Caco-2 (cell line): ENCODE data around the gene ERICH6B. TPM values are rescaled to one million over a fixed set of nuclear protein-coding genes. Genes with fewer than 3 reads are reported as not detected.

ENCODE experiments used
- BruUV-seq: library from RNA; stranded (reverse); fragments of 400-500 nt; replicated peaks from 2 replicates; lab custom pipeline; 2021; lab: Mats Ljungman, UMichigan
- CTCF ChIA-PET: fragments of 300-600 bp; sonication (Branson Sonifier 250); formaldehyde crosslinking; loops from one replicate; lab custom pipeline; 2022; ENCODE audit warnings: antibody characterized with exemption; lab: Charles Lee
- POLR2A ChIA-PET: fragments of 300-600 bp; sonication (Branson Sonifier 250); formaldehyde crosslinking; loops from one replicate; lab custom pipeline; 2022; ENCODE audit warnings: antibody characterized with exemption; lab: Charles Lee
- DNase-seq, 2 experiments: peaks; one replicate each; pipeline versions ENCODE4 v3.0.0 to v3.0.0-alpha.2; 2020 to 2022
- H3K27me3 ChIP-seq: replicated peaks from 2 replicates; pipeline ENCODE4 v1.6.0; 2011; ENCODE audit warnings: low read length; ENCODE audit not compliant: control insufficient read depth, insufficient read depth
- H3K36me3 ChIP-seq: 2 replicates; pipeline ENCODE4 v1.5.1; 2011; ENCODE audit warnings: low read length; ENCODE audit not compliant: control insufficient read depth, insufficient read depth
- H3K4me1 ChIP-seq: fragments of 250-450 bp; sonication (Bioruptor Pico); 2 replicates; pipeline ENCODE4 v1.5.1; 2020; ENCODE audit warnings: mild to moderate bottlenecking
- H3K4me3 ChIP-seq: 2 replicates; pipeline ENCODE4 v1.5.1; 2011; ENCODE audit warnings: low read depth, mild to moderate bottlenecking, control low read depth, low read length
- H3K9me3 ChIP-seq: fragments of 250-450 bp; sonication (Bioruptor Pico); 2 replicates; pipeline ENCODE4 v1.5.1; 2020; ENCODE audit warnings: mild to moderate bottlenecking, moderate library complexity
- H3K27ac Mint-ChIP-seq: one replicate; pipeline ENCODE4 v1.8.0; 2022; ENCODE audit warnings: mixed read lengths; ENCODE audit not compliant: unreplicated experiment
- H3K27me3 Mint-ChIP-seq: one replicate; pipeline ENCODE4 v1.8.0; 2022; ENCODE audit warnings: mixed read lengths; ENCODE audit not compliant: insufficient read depth, unreplicated experiment
- H3K36me3 Mint-ChIP-seq: one replicate; pipeline ENCODE4 v1.8.0; 2022; ENCODE audit warnings: mild to moderate bottlenecking, mixed read lengths; ENCODE audit not compliant: insufficient read depth, unreplicated experiment
- H3K4me1 Mint-ChIP-seq: one replicate; pipeline ENCODE4 v1.8.0; 2022; ENCODE audit warnings: low read depth, mixed read lengths; ENCODE audit not compliant: unreplicated experiment
- H3K4me3 Mint-ChIP-seq: one replicate; pipeline ENCODE4 v1.8.0; 2022; ENCODE audit warnings: mild to moderate bottlenecking, moderate library complexity, mixed read lengths; ENCODE audit not compliant: unreplicated experiment
- H3K9me3 Mint-ChIP-seq: one replicate; pipeline ENCODE4 v1.8.0; 2022; ENCODE audit warnings: mixed read lengths; ENCODE audit not compliant: unreplicated experiment
- intact Hi-C: fragments of 100-400 bp; cut with micrococcal nuclease; formaldehyde crosslinking; loops from one replicate; pipeline ENCODE4 v1.10.0; 2022; ENCODE audit not compliant: unreplicated experiment
- total RNA-seq: library from RNA; stranded (reverse); gene quantifications from 2 replicates; pipeline ENCODE4 v1.2.3, GENCODE V29; 2022
- TF ChIP-seq, protein P1 (sequence below), 2 experiments: fragments of 200-600 bp in 1 of 2; IDR thresholded peaks; 1 replicate in 1 of 2; 2 replicates in 1 of 2; pipeline versions ENCODE4 v1.5.1 to v1.8.0; 2011 to 2022; ENCODE audit warnings: antibody characterized with exemption in 1 of 2, control low read depth in 1 of 2, inconsistent platforms in 1 of 2, low read depth in 1 of 2, low read length in 1 of 2, mild to moderate bottlenecking in 1 of 2, moderate library complexity in 1 of 2; ENCODE audit not compliant: insufficient read depth in 1 of 2, severe bottlenecking in 1 of 2, unreplicated experiment in 1 of 2

ERICH6B gene
- total RNA-seq, 1 experiment from 2014 or later, result not detected

DNA sequence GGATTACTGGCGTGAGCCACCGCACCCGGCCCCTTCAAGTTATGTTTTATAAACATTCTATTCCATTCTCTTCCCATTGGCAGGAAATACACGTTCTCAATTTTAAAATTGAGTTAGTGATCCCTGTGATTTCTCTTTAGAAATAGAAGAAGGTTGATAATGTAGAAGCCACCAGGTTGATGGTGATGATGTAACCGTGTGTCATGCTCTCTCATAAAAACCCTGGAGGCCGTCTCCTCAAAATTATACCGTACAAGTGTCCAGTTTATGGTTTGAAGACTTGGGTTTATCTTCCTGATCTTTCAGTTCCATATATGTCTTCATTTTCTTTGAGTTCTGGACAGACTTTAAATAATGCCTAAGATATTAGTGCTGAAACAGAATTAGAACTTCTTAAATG is 118.6 kb downstream of the ERICH6B start:
- H3K27me3 ChIP-seq, result no peaks in the 10 kb centered on the region
- POLR2A ChIA-PET, result no interaction called here
- Mint-ChIP-seq H3K27ac (no peak overlapping the region), H3K9me3 (no peaks in the 10 kb centered on the region), H3K27me3 (no peaks in the 10 kb centered on the region), H3K4me3 (no peak overlapping the region), H3K4me1 (no peaks in the 10 kb centered on the region), H3K36me3 (peaks cover 64% of the 10 kb centered on the region)
- peaks cover 2% of the 10 kb centered on the region for H3K36me3 ChIP-seq
- no peaks in the 10 kb centered on the region for H3K4me1 ChIP-seq
- no peaks in the 10 kb centered on the region for H3K9me3 ChIP-seq
- CTCF ChIA-PET, result no interaction called here
- H3K4me3 ChIP-seq, result no peak overlapping the region
- no TSS peak for BruUV-seq
- TF ChIP-seq, protein P1, sequence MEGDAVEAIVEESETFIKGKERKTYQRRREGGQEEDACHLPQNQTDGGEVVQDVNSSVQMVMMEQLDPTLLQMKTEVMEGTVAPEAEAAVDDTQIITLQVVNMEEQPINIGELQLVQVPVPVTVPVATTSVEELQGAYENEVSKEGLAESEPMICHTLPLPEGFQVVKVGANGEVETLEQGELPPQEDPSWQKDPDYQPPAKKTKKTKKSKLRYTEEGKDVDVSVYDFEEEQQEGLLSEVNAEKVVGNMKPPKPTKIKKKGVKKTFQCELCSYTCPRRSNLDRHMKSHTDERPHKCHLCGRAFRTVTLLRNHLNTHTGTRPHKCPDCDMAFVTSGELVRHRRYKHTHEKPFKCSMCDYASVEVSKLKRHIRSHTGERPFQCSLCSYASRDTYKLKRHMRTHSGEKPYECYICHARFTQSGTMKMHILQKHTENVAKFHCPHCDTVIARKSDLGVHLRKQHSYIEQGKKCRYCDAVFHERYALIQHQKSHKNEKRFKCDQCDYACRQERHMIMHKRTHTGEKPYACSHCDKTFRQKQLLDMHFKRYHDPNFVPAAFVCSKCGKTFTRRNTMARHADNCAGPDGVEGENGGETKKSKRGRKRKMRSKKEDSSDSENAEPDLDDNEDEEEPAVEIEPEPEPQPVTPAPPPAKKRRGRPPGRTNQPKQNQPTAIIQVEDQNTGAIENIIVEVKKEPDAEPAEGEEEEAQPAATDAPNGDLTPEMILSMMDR (IDR thresholded peaks at IDR 0.05; ENCODE audit: insufficient read depth in 1 of 2, low read depth in 1 of 2, low read length in 1 of 2, severe bottlenecking in 1 of 2, unreplicated experiment in 1 of 2), result no peak
- DNase-seq, result no peak
- intact Hi-C loops, result no loop called here

DNA sequence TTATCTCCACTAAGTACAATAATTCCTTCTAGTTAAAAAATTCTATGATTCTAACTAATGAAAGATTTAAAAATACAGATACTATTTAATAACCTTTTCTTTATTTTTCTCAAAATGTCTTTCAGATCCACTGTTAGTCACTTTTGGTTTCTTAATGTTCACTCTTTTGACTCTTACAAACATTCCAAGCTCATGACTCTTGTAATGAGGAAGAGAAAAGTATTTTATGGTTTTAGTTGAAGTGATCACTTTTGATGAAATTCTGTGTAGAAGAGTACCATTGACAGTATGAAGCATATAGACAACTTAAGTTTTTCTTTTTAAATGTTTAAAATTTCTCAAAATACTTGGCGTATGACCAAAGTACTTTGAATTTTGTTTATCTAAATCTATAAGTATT is 123.0 kb downstream of the ERICH6B start:
- BruUV-seq, result no TSS peak
- Mint-ChIP-seq H3K36me3 (peaks cover 41% of the 10 kb centered on the region), H3K9me3 (no peaks in the 10 kb centered on the region), H3K4me3 (no peak overlapping the region), H3K27ac (no peak overlapping the region), H3K27me3 (no peaks in the 10 kb centered on the region), H3K4me1 (no peaks in the 10 kb centered on the region)
- no peak for DNase-seq
- TF ChIP-seq, protein P1 (IDR thresholded peaks at IDR 0.05; ENCODE audit: insufficient read depth in 1 of 2, low read depth in 1 of 2, low read length in 1 of 2, severe bottlenecking in 1 of 2, unreplicated experiment in 1 of 2), result no peak
- H3K4me3 ChIP-seq, result no peak overlapping the region
- intact Hi-C loops, result no loop called here
- H3K9me3 ChIP-seq, result no peaks in the 10 kb centered on the region
- ChIA-PET POLR2A (no interaction called here), CTCF (no interaction called here)
- H3K4me1 ChIP-seq, result no peaks in the 10 kb centered on the region
- H3K36me3 ChIP-seq, result peaks cover under 1% of the 10 kb centered on the region
- H3K27me3 ChIP-seq, result no peaks in the 10 kb centered on the region

Other genes starting within 250 kb of the ERICH6B start
- gene SLC25A30, start 197.4 kb downstream of the ERICH6B start, total RNA-seq, result 12.2 and 16.5 TPM in 2 replicates
- 31.1 and 35.8 TPM in 2 replicates for gene COG3, start 150.8 kb downstream of the ERICH6B start, total RNA-seq
- 0.67 and 0.91 TPM in 2 replicates for gene CBY2, start 86.6 kb upstream of the ERICH6B start, total RNA-seq
- not detected in 2 replicates for gene SIAH3, start 236.0 kb upstream of the ERICH6B start, total RNA-seq